Spleen (tissue), 13 donors: ENCODE results near the gene BBIP1. TPM values are rescaled to one million over a fixed set of nuclear protein-coding genes. Genes with fewer than 3 reads are reported as not detected.

Experiments used
- DNase-seq: peaks from one replicate; pipeline ENCODE4 v3.0.0-alpha.2; 2020
- H3K27ac ChIP-seq, 8 donors: fragments of 200-600 bp; sonication (generic) in 7 of 8; 1 replicate in 4 of 8; 2 replicates in 4 of 8; pipeline versions ENCODE4 v1.5.0 to v1.8.0; 2016 to 2021; ENCODE audit warnings: inconsistent platforms in 4 of 8, mild to moderate bottlenecking in 4 of 8, moderate library complexity in 1 of 8
- H3K27me3 ChIP-seq, 7 donors: fragments of 200-600 bp; sonication (generic) in 6 of 7; replicated peaks in 1 of 7; 1 replicate in 4 of 7; 2 replicates in 3 of 7; pipeline versions ENCODE4 v1.5.0 to v1.8.0; 2016 to 2021; ENCODE audit warnings: inconsistent platforms in 3 of 7, mild to moderate bottlenecking in 1 of 7
- H3K36me3 ChIP-seq, 6 donors: fragments of 200-600 bp; sonication (generic) in 5 of 6; 1 replicate in 4 of 6; 2 replicates in 2 of 6; pipeline versions ENCODE4 v1.5.0 to v1.8.0; 2016 to 2021; ENCODE audit warnings: inconsistent platforms in 2 of 6
- H3K4me1 ChIP-seq, 6 donors: fragments of 200-600 bp; sonication (generic) in 5 of 6; 1 replicate in 3 of 6; 2 replicates in 3 of 6; pipeline versions ENCODE4 v1.5.0 to v1.8.0; 2016 to 2021; ENCODE audit warnings: inconsistent platforms in 3 of 6
- H3K4me3 ChIP-seq, 8 donors: fragments of 200-600 bp; sonication (generic) in 7 of 8; 1 replicate in 4 of 8; 2 replicates in 4 of 8; pipeline versions ENCODE4 v1.5.0 to v1.8.0; 2016 to 2021; ENCODE audit warnings: inconsistent platforms in 4 of 8, mild to moderate bottlenecking in 4 of 8, moderate library complexity in 2 of 8
- H3K9me3 ChIP-seq, 8 donors: fragments of 200-600 bp; sonication (generic) in 7 of 8; 1 replicate in 4 of 8; 2 replicates in 4 of 8; pipeline versions ENCODE4 v1.5.0 to v1.8.0; 2016 to 2021; ENCODE audit warnings: inconsistent platforms in 4 of 8
- POLR2A ChIP-seq, 3 donors: fragments of 450-650 bp; IDR thresholded peaks; one replicate each; pipeline ENCODE4 v1.5.1; 2017; ENCODE audit warnings: antibody characterized with exemption in 3 of 3, mild to moderate bottlenecking in 1 of 3
- POLR2AphosphoS5 ChIP-seq, 3 donors: sonication (generic); formaldehyde crosslinking; IDR thresholded peaks; one replicate each; pipeline ENCODE4 v1.5.1; 2017; ENCODE audit warnings: antibody characterized with exemption in 3 of 3
- WGBS, 5 donors: extraction: QIAGEN DNeasy Blood & Tissue Kit in 3 of 5; methylation state at CpG; one replicate each; pipeline versions ENCODE4 v1.1.5 to v1.1.7; 2013 to 2018; 5-methylcytosine and 5-hydroxymethylcytosine counted together
- intact Hi-C: fragments of 100-400 bp; cut with DNase I; formaldehyde crosslinking; loops from one replicate; pipeline ENCODE4 v1.15.0; 2023; ENCODE audit warnings: low total_unique reads
- long read RNA-seq, 2 donors: transcript quantifications; one replicate each; lab custom pipeline, GENCODE V29; 2026
- polyA plus RNA-seq, 3 donors: library from polyadenylated mRNA; stranded (reverse); fragments of 200-250 nt; gene quantifications; one replicate each; pipeline ENCODE4 v1.2.1, GENCODE V29; 2013
- total RNA-seq, 7 donors: library from RNA; depleted of rRNA in 3 of 7; stranded (reverse); fragments of >200 nt in 3 of 7; fragmentation: NEBNext Ultra II Directional in 4 of 7; extraction: Animal tissue kit (Norgen Biotek cat#: 25700) in 4 of 7; gene quantifications; one replicate each; pipeline versions ENCODE4 v1.1.0 to v1.2.1, GENCODE V29; 2016 to 2021
- TF ChIP-seq, protein P1 (sequence below), 11 experiments: fragments of 200-600 bp in 7 of 11; fragments of 450-650 bp in 4 of 11; sonication (generic) in 4 of 11; IDR thresholded peaks in 8 of 11; conservative IDR thresholded peaks in 3 of 11; 1 replicate in 7 of 11; 2 replicates in 4 of 11; pipeline versions ENCODE4 v1.4.0 to v1.8.0; 2016 to 2021; ENCODE audit warnings: antibody characterized with exemption in 11 of 11, inconsistent platforms in 4 of 11, mild to moderate bottlenecking in 1 of 11
- donor health status: healthy with polysubstance abuse.
- donor health status: DM: no; HTN: no; CAD: no; lungs with moderate emphysema.
- donor health status: DM: no; HTN: no; CAD: no.
- donor health status: Bipolar disorder and iron deficiency.
- donor health status: healthy.
- donor health status: DM: no; HTN: no; CAD: no.
- donor health status: DM: yes; HTN: yes; CAD: no.

BBIP1 gene, protein sequence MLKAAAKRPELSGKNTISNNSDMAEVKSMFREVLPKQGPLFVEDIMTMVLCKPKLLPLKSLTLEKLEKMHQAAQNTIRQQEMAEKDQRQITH
- total RNA-seq (10 to 100 TPM; 20.7 to 40.0 (median 34.4) TPM), polyA plus RNA-seq (10 to 100 TPM; 22.3 to 27.5 (median 22.5) TPM)
- long read RNA-seq, donor 1, full-length matches to known transcripts, result 9 of 9 reads
- long read RNA-seq, donor 1, partial matches to known transcripts, result 0 of 9 reads
- long read RNA-seq, donor 1, other reads (novel, unspliced or antisense), result 0 of 9 reads
- long read RNA-seq, donor 2, full-length matches to known transcripts, result 12 of 209 reads
- long read RNA-seq, donor 2, partial matches to known transcripts, result 183 of 209 reads
- long read RNA-seq, donor 2, other reads (novel, unspliced or antisense), result 14 of 209 reads

DNA sequence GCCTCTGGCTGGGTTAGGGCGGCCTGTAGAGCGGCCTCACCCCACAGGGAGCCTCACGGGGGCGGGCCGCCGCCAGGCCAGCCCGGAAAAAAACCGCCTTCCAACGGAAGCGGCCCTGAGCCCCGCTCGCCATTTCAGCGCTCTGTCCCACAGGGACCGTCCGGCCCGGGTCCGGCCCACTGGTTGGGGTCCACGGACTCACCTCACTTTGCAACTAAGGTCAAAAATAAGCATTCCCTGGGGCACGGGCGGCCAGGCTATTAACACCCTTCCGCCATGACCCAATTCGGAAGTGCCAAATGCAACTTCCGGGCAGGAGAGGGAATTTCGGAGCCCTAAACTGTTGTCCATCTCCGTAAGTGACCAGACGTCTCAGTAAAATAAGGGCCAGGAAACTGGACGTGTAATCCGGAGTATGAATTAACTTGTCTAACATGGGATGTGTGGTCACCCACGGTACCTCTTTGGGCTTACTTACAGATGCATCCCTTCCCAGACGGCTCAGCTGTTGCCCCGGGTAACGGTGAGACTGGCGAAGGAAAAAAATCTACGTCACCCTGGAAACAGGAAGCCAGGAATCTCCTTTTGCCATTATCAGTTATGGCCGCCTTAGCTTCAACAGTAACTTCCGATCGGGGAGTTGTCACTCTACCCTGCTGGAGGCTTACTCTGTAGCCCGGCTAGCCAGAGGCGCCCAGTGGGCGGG, at the start of gene BBIP1:
Gene BBIP1 (minus strand): TSS at position 538 of the 706 bp plus-strand sequence. CDS start 1,023 bp downstream, outside the sequence.
- Histone ChIP-seq H3K36me3 (peaks cover 0 to 15% (median 0%) of the 10 kb centered on the region in 6 donors), H3K27me3 (no peaks in the 10 kb centered on the region), H3K4me1 (peaks cover 13 to 78% (median 48%) of the 10 kb centered on the region in 6 donors), H3K27ac (peak within 1 kb of the TSS; percentile 96 to 100 (median 97)), H3K4me3 (peak within 1 kb of the TSS; percentile 62 to 93 (median 76)), H3K9me3 (no peaks in the 10 kb centered on the region)
- WGBS, 5 donors, result 0 to 1% (median 0%) methylated on average over 17 to 40 of the region's 40 CpGs
- DNase-seq, result peak; percentile 99
- peak in 2 of 3 donors; percentile 4 to 45 for TF ChIP-seq POLR2A (IDR thresholded peaks at IDR 0.05)
- TF ChIP-seq, protein P1, sequence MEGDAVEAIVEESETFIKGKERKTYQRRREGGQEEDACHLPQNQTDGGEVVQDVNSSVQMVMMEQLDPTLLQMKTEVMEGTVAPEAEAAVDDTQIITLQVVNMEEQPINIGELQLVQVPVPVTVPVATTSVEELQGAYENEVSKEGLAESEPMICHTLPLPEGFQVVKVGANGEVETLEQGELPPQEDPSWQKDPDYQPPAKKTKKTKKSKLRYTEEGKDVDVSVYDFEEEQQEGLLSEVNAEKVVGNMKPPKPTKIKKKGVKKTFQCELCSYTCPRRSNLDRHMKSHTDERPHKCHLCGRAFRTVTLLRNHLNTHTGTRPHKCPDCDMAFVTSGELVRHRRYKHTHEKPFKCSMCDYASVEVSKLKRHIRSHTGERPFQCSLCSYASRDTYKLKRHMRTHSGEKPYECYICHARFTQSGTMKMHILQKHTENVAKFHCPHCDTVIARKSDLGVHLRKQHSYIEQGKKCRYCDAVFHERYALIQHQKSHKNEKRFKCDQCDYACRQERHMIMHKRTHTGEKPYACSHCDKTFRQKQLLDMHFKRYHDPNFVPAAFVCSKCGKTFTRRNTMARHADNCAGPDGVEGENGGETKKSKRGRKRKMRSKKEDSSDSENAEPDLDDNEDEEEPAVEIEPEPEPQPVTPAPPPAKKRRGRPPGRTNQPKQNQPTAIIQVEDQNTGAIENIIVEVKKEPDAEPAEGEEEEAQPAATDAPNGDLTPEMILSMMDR (IDR thresholded peaks at IDR 0.05 in 8 of 11, conservative IDR thresholded peaks at IDR 0.05 in 3 of 11), result peak in 8 of 11 experiments; percentile 15 to 64 (median 38)
- TF ChIP-seq POLR2AphosphoS5 (IDR thresholded peaks at IDR 0.05), result peak; percentile 87 to 93 (median 89)
- intact Hi-C loops, result no loop called here

DNA sequence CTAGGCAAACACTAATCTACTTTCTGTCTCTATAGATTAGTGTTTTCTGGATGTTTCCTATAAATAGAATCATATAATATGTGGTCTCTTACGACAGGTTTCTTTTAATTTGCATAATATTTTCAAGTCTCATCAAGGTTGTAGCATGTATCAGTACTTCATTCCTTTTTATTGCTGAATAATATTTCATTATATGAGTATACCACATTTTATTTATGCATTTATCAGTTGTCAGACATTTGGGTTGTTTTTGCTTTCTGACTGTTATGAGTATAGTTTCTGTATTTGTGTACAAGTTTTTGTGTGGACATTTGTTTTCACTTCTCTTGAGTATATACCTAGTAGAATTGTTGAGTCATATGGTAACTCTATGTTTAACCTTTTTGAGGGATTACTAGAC, 48.7 kb upstream of the BBIP1 start:
- no peak for DNase-seq
- H3K4me3 ChIP-seq, result no peak overlapping the region
- no peak for TF ChIP-seq POLR2A (IDR thresholded peaks at IDR 0.05)
- TF ChIP-seq, protein P1 (IDR thresholded peaks at IDR 0.05 in 8 of 11, conservative IDR thresholded peaks at IDR 0.05 in 3 of 11), result no peak
- TF ChIP-seq POLR2AphosphoS5 (IDR thresholded peaks at IDR 0.05), result no peak
- peaks cover 0 to 84% (median 35%) of the 10 kb centered on the region in 6 donors for H3K4me1 ChIP-seq
- H3K36me3 ChIP-seq, result peaks cover 0 to 16% (median 4%) of the 10 kb centered on the region in 6 donors
- intact Hi-C loops, result no loop called here
- no peaks in the 10 kb centered on the region for H3K27me3 ChIP-seq
- WGBS, 5 donors, result 0 to 3% (median 0%) methylated on average over 1 of the region's 1 CpG
- H3K27ac ChIP-seq, result no peak overlapping the region
- no peaks in the 10 kb centered on the region for H3K9me3 ChIP-seq

DNA sequence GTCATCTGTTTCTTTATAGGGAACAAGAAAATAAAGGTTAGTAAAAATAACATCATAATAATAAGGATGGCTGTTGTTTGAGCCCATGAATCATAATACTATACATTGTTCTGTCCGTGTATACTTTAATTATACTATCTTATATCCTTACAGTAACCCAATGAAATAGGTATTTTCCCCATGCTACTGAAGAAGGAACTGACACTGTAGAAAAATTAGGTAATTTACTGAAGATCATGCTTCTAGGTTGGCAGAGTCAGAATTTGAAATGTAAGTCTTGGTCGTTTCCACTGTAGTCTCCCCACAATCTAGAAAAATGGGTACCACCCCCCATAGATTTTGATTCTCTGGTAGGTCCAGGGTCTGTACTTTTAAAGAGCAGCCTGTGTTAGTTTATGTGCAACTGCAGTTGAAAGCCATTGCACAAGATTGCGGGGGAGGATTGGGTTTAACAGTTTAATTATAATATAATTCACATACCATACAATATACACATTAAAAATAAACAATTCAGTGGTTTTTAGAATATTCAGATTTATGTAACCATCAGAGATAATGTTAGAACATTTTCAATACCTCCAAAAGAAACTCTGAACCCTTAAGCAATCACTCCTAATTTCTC, 48.1 kb upstream of the BBIP1 start:
- intact Hi-C loops, result no loop called here
- DNase-seq, result no peak
- Histone ChIP-seq H3K4me3 (no peak overlapping the region), H3K27me3 (no peaks in the 10 kb centered on the region), H3K27ac (no peak overlapping the region), H3K36me3 (peaks cover 0 to 16% (median 4%) of the 10 kb centered on the region in 6 donors), H3K9me3 (no peaks in the 10 kb centered on the region), H3K4me1 (peaks cover 3 to 87% (median 35%) of the 10 kb centered on the region in 6 donors)
- 56 to 73% (median 65%) methylated on average over 3 of the region's 3 CpGs for WGBS, 5 donors
- TF ChIP-seq POLR2A (IDR thresholded peaks at IDR 0.05) (no peak), POLR2AphosphoS5 (IDR thresholded peaks at IDR 0.05) (no peak)
- TF ChIP-seq, protein P1 (IDR thresholded peaks at IDR 0.05 in 8 of 11, conservative IDR thresholded peaks at IDR 0.05 in 3 of 11), result no peak
